Transverse colon (tissue), 3 donors: ENCODE data around the gene PITPNC1.

ENCODE experiments used
- EP300 ChIP-seq: sonication (generic); formaldehyde crosslinking; IDR thresholded peaks from one replicate; pipeline ENCODE4 v1.6.1; 2017; ENCODE audit warnings: antibody characterized with exemption, low read depth
- POLR2A ChIP-seq: fragments of 450-650 bp; IDR thresholded peaks from one replicate; pipeline ENCODE4 v1.6.1; 2016; ENCODE audit warnings: antibody characterized with exemption, mild to moderate bottlenecking, moderate library complexity
- TF ChIP-seq, protein P1 (sequence below), 5 experiments: fragments of 200-600 bp in 3 of 5; fragments of 450-650 bp in 2 of 5; sonication (generic) in 3 of 5; IDR thresholded peaks; 1 replicate in 2 of 5; 2 replicates in 3 of 5; pipeline ENCODE4 v1.5.1; 2016 to 2017; ENCODE audit warnings: antibody characterized with exemption in 5 of 5, inconsistent platforms in 3 of 5, mild to moderate bottlenecking in 2 of 5, moderate library complexity in 1 of 5

GRCh38 chr17:67563692-67564228 lies 186.7 kb downstream of the PITPNC1 start:
- TF ChIP-seq, protein P1, sequence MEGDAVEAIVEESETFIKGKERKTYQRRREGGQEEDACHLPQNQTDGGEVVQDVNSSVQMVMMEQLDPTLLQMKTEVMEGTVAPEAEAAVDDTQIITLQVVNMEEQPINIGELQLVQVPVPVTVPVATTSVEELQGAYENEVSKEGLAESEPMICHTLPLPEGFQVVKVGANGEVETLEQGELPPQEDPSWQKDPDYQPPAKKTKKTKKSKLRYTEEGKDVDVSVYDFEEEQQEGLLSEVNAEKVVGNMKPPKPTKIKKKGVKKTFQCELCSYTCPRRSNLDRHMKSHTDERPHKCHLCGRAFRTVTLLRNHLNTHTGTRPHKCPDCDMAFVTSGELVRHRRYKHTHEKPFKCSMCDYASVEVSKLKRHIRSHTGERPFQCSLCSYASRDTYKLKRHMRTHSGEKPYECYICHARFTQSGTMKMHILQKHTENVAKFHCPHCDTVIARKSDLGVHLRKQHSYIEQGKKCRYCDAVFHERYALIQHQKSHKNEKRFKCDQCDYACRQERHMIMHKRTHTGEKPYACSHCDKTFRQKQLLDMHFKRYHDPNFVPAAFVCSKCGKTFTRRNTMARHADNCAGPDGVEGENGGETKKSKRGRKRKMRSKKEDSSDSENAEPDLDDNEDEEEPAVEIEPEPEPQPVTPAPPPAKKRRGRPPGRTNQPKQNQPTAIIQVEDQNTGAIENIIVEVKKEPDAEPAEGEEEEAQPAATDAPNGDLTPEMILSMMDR (IDR thresholded peaks at IDR 0.05), result no peak
- TF ChIP-seq POLR2A, result no peak
- TF ChIP-seq EP300, result no peak
